GM18951 (cell line): ENCODE results near the gene SPTBN4.
"Not testable (repeated sequence)": the region's sequence is repeated elsewhere in the genome, so short reads cannot be mapped to it uniquely, and the experiment has no call there.

Source experiments
- POLR2A ChIP-seq: IDR thresholded peaks from 4 replicates; pipeline ENCODE4 v1.6.1; 2011; ENCODE audit warnings: mild to moderate bottlenecking; ENCODE audit not compliant: insufficient read length, insufficient read depth; ENCODE audit errors: extremely low read depth
- in situ Hi-C: fragments of 300-500 bp; cut with MboI; formaldehyde crosslinking; loops from one replicate; pipeline ENCODE4 v1.12.0; 2022; ENCODE audit warnings: low sequenced_read_pairs, mixed read lengths, inconsistent platforms; ENCODE audit not compliant: unreplicated experiment

SPTBN4 gene

DNA sequence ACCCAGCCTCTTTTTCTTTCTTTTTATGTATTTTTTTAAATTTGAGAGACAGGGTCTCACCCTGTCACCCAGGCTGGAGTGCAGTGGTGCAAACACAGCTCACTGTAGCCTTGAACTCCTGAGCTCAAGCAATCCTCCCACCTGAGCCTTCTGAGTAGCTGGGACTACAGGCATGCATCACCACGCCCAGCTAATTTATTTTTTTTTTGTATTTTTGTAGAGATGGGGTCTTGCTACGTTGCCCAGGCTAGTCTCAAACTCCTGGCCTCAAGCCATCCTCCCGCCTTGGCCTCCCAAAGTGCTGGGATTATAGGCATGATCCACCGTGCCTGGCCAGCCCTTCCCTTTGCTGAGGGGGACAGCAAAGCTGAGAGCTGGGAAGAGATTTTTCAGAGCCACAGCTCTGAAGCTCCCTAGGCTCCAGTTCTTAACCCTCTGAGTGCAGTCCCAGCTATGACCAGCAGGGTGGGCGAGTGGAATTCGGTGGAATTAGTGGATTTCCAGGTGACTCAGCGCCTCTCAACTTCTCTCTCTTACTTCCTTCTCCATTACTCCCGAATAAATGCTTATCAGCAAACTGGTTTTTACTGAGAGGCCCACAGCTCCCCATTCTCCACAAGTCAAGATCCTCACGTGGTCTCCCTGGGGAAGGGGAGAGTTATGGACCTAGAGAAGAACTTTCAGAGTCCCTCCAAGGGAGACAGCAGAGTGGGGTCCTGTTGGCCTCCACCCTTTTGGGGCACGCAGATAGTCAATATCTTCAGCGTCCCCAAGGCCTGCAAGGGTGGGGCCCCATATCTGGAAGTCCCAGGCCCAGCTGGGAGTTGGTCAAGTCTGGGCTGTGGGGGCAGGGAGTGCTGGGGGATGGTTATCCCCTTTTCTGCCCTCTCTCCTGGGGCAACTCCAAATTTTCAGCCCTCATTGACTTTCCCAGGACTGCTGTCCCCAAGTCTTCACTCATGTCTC lies 2.5 kb upstream of the SPTBN4 start:
- in situ Hi-C loops, result no loop called here
- TF ChIP-seq POLR2A, result no peak

DNA sequence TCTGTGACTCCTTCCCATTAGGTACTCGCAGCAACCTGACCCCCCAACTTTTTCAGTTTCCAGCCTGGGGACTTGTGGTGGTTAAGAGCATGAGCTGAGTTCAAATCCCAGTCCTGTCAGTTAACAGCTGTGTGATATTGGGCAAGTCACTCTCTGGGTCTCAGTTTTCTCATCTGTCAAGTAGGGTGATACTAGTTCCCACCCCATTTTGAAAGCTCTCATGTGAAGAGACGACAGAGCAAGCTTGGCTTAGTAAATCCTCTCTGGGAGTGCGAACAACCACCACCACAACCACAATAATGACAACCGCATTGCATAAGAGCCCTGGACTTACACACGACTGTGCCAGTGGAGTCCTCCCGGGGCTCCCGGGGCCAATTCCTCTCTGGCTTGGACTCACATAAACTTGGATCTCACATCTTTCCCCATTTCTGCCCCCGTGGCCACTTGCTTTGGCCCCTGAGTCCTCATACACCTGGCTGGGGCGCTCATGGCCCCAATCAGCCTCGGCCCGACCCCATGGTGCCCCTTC lies 1.7 kb upstream of the SPTBN4 start:
- in situ Hi-C loops, result no loop called here
- TF ChIP-seq POLR2A, result no peak

DNA sequence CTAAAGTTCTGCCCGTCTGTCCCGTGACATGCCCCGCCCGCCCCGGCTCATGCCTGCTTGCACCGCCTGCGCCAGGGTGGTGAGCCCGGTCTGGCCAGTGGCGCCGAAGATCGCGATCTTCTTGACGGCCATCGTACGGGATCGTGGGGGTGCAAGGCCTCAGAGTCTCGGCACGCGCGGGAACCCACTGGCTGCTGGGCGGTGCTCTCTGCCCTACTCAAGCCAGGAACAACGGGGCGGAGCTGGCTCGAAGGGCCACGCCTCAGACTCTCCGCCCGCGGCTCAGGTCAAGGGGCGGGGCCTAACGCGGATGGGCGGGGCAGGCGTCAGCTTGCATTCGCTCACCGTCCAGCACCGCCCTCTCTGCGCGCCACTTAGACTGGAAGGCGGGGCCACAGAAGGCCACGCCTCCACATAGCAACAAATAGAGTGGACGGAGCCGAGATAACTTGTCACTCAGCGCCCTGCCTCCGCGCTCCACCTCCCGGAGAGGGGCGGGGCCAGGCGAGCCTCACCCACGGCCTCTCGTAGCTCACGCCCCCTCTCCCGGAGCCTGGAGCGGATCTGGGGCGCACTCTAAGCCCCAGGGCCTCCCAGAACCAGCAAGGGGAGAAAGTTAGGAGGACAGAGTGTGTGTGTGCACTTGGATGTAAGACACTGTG lies 1.1 kb upstream of the SPTBN4 start, which contains the start of gene BLVRB:
Gene BLVRB (minus strand): TSS at position 189 of the 662 bp plus-strand sequence. CDS start 57 bp downstream, at position 132.
- TF ChIP-seq POLR2A, result peak; percentile 72
- in situ Hi-C loops, result no loop called here

DNA sequence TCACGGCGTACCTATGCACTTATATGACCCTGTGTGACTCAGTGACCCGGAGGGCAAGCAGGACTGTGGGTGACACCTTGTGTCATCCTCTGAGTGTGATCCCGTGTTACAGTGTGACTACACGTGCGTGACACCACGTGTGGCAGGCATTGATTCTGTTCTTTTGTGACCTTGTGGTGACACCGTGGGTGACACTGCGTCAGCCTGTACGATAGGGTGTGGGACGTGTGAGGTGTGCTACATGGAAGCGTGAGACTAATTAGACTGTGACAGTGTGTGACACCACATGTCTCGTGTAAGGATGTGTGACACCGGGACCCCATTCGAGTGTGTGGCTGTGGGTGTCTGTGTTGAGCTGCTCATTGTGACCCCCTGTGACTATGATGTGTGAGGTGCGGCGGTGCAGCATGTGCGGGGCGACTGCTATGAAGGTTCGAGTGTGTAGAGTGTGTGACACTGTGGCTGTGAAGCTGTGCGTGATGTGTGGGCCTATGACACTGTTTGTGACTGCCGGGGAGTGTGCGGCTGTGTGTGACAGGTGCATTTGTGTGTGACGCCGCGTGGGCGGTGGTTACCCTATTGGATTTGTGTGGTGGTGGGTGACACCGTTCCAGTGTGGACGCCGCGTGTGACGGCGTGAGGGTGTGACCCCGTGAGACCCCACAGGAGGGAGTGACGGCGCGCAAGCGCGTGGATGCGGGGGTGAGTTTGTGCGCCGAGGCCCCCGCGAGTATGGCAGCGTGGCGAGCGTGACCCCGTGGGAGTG lies 399 bp upstream of the SPTBN4 start:
- TF ChIP-seq POLR2A, result no peak
- in situ Hi-C loops, result no loop called here

DNA sequence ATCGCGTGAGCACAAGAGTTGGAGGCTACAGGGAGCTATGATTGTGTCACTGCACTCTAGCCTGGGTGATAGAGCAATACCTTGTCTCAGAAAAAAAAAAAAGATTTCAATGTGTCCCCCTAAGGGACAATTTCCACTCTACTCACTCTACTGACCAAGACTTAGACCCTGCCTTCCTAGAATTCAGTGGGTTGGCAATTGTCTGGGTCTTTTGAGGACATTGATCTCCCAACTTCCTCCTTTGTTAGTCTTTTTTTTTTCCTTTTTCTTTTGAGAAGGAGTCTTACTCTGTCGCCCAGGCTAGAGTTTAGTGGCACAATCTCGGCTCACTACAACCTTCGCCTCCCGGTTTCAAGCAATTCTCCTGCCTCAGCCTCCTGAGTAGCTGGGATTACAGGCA lies 2.2 kb downstream of the SPTBN4 start:
- in situ Hi-C loops, result no loop called here
- no peak for TF ChIP-seq POLR2A

DNA sequence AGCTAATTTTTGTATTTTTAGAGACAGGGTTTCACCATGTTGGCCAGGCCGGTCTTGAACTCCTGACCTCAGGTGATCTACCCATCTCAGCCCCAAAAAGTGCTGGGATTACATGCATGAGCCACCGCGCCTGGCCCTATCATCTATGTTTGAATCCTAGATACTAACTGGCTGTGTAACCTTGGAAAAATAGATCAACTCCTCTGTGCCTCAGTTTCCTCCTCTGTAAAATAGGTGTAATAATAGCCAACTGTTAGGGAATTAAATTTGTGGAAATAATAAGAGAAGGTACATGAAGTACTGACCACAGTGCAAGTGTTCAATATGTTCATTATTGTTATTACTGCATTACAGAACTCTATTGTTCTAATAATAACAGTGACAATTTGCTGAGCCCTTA lies 4.3 kb downstream of the SPTBN4 start:
- in situ Hi-C loops, result no loop called here
- no peak for TF ChIP-seq POLR2A

DNA sequence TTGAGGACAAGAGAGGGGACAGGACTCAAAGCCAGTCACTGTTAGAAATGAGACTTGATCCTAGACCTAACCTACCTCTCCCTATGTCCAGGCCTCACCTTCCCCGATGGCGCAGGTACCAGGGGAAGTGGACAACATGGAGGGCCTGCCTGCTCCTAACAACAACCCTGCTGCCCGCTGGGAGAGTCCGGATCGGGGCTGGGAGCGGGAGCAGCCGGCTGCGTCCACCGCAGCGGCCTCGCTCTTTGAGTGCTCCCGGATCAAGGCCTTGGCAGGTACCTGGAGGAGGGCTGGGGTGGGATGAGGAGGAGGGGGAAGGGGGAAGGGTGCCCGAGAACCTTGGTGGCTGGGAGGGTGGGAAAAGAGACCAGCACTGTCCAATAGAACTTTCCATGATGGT lies 5.7 kb downstream of the SPTBN4 start:
- no peak for TF ChIP-seq POLR2A
- in situ Hi-C loops, result no loop called here

DNA sequence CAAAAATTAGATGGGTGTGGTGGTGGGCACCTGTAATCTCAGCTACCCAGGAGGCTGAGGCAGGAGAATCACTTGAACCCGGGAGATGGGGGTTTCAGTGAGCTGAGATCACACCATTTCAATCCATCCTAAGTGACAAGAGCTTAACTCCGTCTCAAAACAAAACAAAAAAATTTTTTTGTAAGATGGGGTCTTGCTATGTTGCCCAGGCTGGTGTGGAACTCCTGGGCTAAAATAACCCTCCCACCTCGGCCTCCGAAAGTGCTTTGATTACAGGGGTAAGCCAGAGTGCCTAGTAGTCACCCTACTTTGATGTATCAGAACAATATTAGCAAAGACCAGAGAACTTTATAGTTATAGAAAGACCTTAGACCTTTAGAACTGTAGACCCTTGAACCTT lies 7.9 kb downstream of the SPTBN4 start:
- in situ Hi-C loops, result no loop called here
- TF ChIP-seq POLR2A, result no peak

DNA sequence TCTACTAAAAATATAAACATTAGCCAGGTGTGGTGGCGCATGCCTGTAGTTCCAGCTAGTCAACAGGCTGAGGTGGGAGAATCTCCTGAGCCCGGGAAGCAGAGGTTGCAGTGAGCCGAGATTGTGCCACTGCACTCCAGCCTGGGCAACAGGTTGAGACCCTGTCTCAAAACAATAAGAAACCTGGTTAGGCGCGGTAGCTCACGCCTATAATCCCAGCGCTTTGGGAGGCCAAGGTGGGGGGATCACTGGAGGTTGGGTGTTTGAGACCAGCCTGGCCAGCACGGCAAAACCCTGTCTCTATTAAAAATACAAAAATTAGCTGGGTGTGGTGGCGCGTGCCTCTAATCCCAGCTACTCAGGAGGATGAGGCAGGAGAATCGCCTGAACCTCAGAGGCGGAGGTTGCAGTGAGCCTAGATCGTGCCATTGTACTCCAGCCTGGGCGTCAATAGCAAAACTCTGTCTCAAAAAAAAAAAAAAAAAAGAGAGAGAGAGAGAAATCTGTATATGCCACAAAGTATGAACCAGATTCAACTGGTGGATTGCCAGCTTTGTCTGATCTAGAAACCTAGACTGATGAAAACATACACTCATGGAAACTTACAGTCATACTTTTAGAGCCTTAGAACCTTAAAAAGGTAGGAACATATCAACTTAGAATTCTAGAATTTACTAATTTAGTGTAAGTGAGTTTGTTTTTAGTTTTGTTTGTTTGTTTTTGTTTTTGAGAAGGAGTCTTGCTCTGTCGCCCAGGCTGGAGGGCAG lies 9.3 kb downstream of the SPTBN4 start:
- in situ Hi-C loops, result not testable (repeated sequence)

DNA sequence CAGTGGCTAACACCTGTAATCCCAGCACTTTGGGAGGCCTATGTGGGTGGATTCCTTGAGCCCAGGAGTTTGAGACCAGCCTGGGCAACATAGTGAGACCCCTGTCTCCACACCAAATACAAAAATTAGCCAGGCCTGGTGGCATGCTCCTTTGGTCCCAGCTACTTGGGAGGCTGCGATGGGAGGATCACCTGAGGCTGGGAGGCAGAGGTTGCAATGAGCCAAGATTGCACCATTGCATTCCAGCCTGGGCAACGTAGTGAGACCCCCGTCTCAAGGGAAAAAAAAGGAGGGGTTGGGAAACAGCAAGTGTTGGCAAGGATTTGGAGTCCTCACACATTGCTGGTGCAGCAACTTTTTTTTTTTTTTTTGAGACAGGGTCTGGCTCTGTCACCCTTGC lies 19.2 kb downstream of the SPTBN4 start:
- in situ Hi-C loops, result no loop called here
- TF ChIP-seq POLR2A, result no peak

DNA sequence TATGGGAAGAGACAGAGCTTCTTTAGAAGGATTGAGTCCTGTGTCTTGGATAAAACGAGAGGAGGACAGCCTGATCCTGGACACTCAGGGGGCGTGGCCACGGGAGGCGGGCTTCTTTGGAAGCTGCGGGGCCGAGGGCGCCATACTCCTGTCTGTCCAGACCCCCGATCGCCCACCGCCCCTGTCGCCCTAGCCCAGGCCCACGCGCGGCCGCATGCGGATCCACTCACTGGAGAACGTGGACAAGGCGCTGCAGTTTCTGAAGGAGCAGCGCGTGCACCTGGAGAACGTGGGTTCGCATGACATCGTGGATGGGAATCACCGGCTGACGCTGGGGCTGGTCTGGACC lies 23.1 kb downstream of the SPTBN4 start:
- TF ChIP-seq POLR2A, result no peak
- in situ Hi-C loops, result no loop called here

DNA sequence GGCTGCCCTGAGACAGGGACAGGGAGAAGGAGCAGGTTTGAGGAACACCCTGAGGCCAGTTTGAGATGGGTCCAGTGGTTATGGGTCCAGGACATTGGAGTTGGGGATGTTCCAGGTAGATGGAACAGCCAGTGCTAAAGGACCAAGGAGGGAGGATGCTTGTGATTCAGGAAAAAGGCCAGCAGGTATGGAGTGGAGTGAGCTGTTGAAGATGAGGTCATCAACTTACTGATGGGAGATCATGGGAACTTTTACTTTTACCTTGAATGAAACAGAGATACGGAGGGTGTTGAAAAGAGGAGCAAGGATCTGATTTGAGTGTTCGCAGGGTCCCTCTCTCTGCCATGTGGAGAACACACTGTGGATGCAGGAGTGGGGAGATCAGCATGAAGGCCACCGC lies 25.5 kb downstream of the SPTBN4 start:
- TF ChIP-seq POLR2A, result no peak
- in situ Hi-C loops, result no loop called here
